OCI-LY1 (cell line): ENCODE results near the gene ACAN.

Experiments used
- H2AFZ ChIP-seq: fragments of 200-600 bp; sonication (generic), shearing (Covaris generic); 2 replicates; pipeline ENCODE4 v1.6.0; 2014; ENCODE audit warnings: antibody characterized with exemption, mild to moderate bottlenecking, low read length
- H3F3A ChIP-seq: fragments of 200-600 bp; sonication (generic), shearing (Covaris generic); 2 replicates; pipeline ENCODE4 v1.6.0; 2014; ENCODE audit warnings: mild to moderate bottlenecking, antibody characterized with exemption, low read length, moderate library complexity; ENCODE audit not compliant: insufficient read depth
- H3K27ac ChIP-seq: fragments of 200-600 bp; sonication (generic); 2 replicates; pipeline ENCODE4 v1.5.1; 2014; ENCODE audit warnings: low read length, mixed run types, mild to moderate bottlenecking, low read depth; ENCODE audit not compliant: poor library complexity, severe bottlenecking
- H3K27me3 ChIP-seq: fragments of 200-600 bp; sonication (generic); 2 replicates; pipeline ENCODE4 v1.6.0; 2014; ENCODE audit warnings: antibody characterized with exemption, mild to moderate bottlenecking, low read length, moderate library complexity; ENCODE audit not compliant: insufficient read depth
- H3K36me3 ChIP-seq: fragments of 200-600 bp; sonication (generic); 2 replicates; pipeline ENCODE4 v1.6.1; 2014; ENCODE audit warnings: mild to moderate bottlenecking, antibody characterized with exemption, low read length, moderate library complexity, mixed read lengths; ENCODE audit not compliant: insufficient read depth
- H3K4me1 ChIP-seq: fragments of 200-600 bp; sonication (generic); 2 replicates; pipeline ENCODE4 v1.5.1; 2014; ENCODE audit warnings: mild to moderate bottlenecking, low read length, moderate library complexity; ENCODE audit not compliant: insufficient read depth, severe bottlenecking
- H3K4me2 ChIP-seq: fragments of 200-600 bp; sonication (generic), shearing (Covaris generic); 2 replicates; pipeline ENCODE4 v1.6.1; 2014; ENCODE audit warnings: low read length
- H3K4me3 ChIP-seq: fragments of 200-600 bp; sonication (generic); 2 replicates; pipeline ENCODE4 v1.5.1; 2014; ENCODE audit warnings: low read length, low read depth, mild to moderate bottlenecking, mixed read lengths; ENCODE audit not compliant: poor library complexity, severe bottlenecking
- H3K79me2 ChIP-seq: fragments of 200-600 bp; shearing (Covaris generic); 2 replicates; pipeline ENCODE4 v1.6.1; 2016; ENCODE audit warnings: mixed run types, low read length, mixed read lengths; ENCODE audit not compliant: insufficient read depth
- H3K9ac ChIP-seq: fragments of 200-600 bp; sonication (generic), shearing (Covaris generic); 2 replicates; pipeline ENCODE4 v1.6.1; 2014; ENCODE audit warnings: mild to moderate bottlenecking, low read length, mixed read lengths
- H3K9me2 ChIP-seq: fragments of 200-600 bp; sonication (generic), shearing (Covaris generic); 2 replicates; pipeline ENCODE4 v1.6.1; 2014; ENCODE audit warnings: low read depth, mild to moderate bottlenecking, low read length, mixed read lengths
- H3K9me3 ChIP-seq: fragments of 200-600 bp; shearing (Covaris generic); 2 replicates; pipeline ENCODE4 v1.6.1; 2014; ENCODE audit warnings: low read length, mixed read lengths
- H4K20me1 ChIP-seq: fragments of 200-600 bp; sonication (generic), shearing (Covaris generic); 2 replicates; pipeline ENCODE4 v1.6.0; 2016; ENCODE audit warnings: mild to moderate bottlenecking, low read length; ENCODE audit not compliant: insufficient read depth
- EZH2 ChIP-seq: fragments of 200-600 bp; sonication (generic), shearing (Covaris generic); IDR thresholded peaks from 2 replicates; pipeline ENCODE4 v1.8.0; 2017; ENCODE audit warnings: borderline replicate concordance, mixed run types, mild to moderate bottlenecking, antibody characterized with exemption, low read length, moderate library complexity, mixed read lengths
- TF ChIP-seq, protein P1 (sequence below): fragments of 200-600 bp; sonication (generic), shearing (Covaris generic); IDR thresholded peaks from 2 replicates; pipeline ENCODE4 v1.5.1; 2017; ENCODE audit warnings: mild to moderate bottlenecking, antibody characterized with exemption, low read length, moderate library complexity, mixed read lengths

ACAN gene

DNA sequence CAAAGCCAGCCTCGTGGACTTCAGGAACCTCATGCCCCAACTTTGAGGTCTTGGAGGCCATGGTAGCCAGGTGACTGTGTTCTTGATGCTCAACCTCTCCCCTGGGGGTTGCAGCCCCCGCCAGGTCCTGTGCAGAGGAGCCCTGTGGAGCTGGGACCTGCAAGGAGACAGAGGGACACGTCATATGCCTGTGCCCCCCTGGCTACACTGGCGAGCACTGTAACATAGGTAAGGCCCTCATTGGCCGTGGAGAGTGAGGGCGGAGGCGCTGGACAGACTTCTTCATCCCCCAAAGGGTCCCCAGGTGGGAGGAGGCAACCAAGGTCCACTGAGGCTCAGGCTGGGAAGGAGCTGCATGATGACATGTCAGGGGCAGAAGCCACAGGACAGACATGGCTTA lies 57.0 kb downstream of the ACAN start:
- Histone ChIP-seq H3K27ac (no peak overlapping the region), H2AFZ (no peak overlapping the region), H3K4me1 (no peaks in the 10 kb centered on the region), H3K79me2 (no peaks in the 10 kb centered on the region), H3K9me3 (no peaks in the 10 kb centered on the region), H3K9ac (no peak overlapping the region), H3K9me2 (no peaks in the 10 kb centered on the region), H3K4me3 (no peak overlapping the region), H3K36me3 (no peaks in the 10 kb centered on the region), H3K4me2 (no peak overlapping the region), H3F3A (no peaks in the 10 kb centered on the region), H4K20me1 (no peaks in the 10 kb centered on the region), H3K27me3 (peaks cover 4% of the 10 kb centered on the region)
- TF ChIP-seq EZH2 = no peak
- TF ChIP-seq, protein P1, sequence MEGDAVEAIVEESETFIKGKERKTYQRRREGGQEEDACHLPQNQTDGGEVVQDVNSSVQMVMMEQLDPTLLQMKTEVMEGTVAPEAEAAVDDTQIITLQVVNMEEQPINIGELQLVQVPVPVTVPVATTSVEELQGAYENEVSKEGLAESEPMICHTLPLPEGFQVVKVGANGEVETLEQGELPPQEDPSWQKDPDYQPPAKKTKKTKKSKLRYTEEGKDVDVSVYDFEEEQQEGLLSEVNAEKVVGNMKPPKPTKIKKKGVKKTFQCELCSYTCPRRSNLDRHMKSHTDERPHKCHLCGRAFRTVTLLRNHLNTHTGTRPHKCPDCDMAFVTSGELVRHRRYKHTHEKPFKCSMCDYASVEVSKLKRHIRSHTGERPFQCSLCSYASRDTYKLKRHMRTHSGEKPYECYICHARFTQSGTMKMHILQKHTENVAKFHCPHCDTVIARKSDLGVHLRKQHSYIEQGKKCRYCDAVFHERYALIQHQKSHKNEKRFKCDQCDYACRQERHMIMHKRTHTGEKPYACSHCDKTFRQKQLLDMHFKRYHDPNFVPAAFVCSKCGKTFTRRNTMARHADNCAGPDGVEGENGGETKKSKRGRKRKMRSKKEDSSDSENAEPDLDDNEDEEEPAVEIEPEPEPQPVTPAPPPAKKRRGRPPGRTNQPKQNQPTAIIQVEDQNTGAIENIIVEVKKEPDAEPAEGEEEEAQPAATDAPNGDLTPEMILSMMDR = no peak

DNA sequence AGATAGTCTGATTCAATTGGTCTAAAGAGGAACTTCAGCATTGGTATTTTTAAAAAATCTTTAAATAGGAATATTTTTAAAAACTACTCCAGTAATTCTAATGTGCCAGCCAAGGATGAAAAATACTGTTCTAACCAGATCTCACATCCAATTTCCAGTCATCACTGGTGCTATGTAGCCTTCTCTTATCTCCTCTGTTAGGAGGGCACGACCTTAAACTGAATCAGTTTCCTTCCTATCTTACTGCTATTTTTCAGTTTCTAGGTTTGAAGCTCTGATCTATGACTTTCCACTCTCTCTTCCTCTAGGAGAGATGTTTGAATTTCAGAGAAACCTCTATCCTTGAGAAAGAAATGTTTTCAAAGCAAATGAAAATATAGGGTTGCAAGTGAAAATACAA lies 60.2 kb downstream of the ACAN start:
- H3K9me2 ChIP-seq = no peaks in the 10 kb centered on the region
- no peak overlapping the region for H3K4me3 ChIP-seq
- TF ChIP-seq, protein P1 = no peak
- no peak for TF ChIP-seq EZH2
- H3K27me3 ChIP-seq = peaks cover 7% of the 10 kb centered on the region
- no peak overlapping the region for H3K9ac ChIP-seq
- no peak overlapping the region for H3K4me2 ChIP-seq
- H3K36me3 ChIP-seq = no peaks in the 10 kb centered on the region
- H3K79me2 ChIP-seq = no peaks in the 10 kb centered on the region
- no peaks in the 10 kb centered on the region for H4K20me1 ChIP-seq
- H3F3A ChIP-seq = no peaks in the 10 kb centered on the region
- no peak overlapping the region for H3K27ac ChIP-seq
- H3K9me3 ChIP-seq = no peaks in the 10 kb centered on the region
- H2AFZ ChIP-seq = no peak overlapping the region
- H3K4me1 ChIP-seq = no peaks in the 10 kb centered on the region

DNA sequence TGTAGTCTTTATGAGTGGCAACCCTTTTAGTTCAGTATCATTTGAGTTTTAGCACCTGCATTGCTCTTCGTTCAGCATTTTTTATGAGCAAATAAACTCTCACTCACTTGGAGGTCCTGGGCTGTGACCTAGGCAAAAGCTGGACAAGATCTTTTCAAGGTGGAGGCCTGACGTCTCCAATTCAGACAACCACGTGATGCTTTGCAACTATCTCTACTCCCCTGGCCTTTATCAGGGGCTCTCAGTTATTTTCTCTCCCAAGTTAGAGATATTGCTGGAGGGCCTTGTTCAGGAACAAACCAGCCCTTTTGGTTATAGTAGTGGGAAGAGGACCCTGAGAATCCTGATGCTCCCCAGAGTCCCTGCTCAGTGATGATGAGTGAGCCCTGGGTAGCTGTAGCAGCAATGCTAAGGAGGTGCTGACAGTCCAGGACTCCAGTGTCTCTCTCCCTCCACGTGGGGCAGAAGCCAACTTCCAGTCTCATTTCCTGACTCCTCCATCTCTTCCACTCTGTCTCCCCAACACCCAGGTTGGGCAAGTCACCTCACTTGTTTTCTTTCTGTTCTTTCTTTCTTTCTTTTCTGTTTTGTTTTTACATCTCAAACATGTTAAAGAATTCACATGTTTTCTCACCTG lies 61.7 kb downstream of the ACAN start:
- Histone ChIP-seq H3K4me3 (no peak overlapping the region), H3F3A (no peaks in the 10 kb centered on the region), H3K4me2 (no peak overlapping the region), H3K9me3 (no peaks in the 10 kb centered on the region), H3K4me1 (no peaks in the 10 kb centered on the region), H3K79me2 (no peaks in the 10 kb centered on the region), H3K9ac (no peak overlapping the region), H3K27ac (no peak overlapping the region), H3K36me3 (no peaks in the 10 kb centered on the region), H4K20me1 (no peaks in the 10 kb centered on the region), H2AFZ (no peak overlapping the region), H3K9me2 (no peaks in the 10 kb centered on the region), H3K27me3 (peaks cover 6% of the 10 kb centered on the region; the same call in 1 of the 2 replicates)
- TF ChIP-seq EZH2 = no peak
- TF ChIP-seq, protein P1 = no peak
